GM12878 (cell line): ENCODE data around the gene MPHOSPH8. TPM values are rescaled to one million over a fixed set of nuclear protein-coding genes. Genes with fewer than 3 reads are reported as not detected.

Source experiments
- CHD4 ChIP-seq: fragments of 200-600 bp; sonication (generic); IDR thresholded peaks from 2 replicates; pipeline ENCODE4 v1.6.1; 2016; ENCODE audit warnings: mild to moderate bottlenecking
- EP300 ChIP-seq, 2 experiments: fragments of 150-350 bp in 1 of 2; IDR thresholded peaks; 2 replicates each; pipeline ENCODE4 v1.6.1; 2011 to 2012; ENCODE audit warnings: low read depth in 2 of 2, low read length in 2 of 2, borderline replicate concordance in 1 of 2, improper control_type of control experiment in 1 of 2, inconsistent platforms in 1 of 2; ENCODE audit not compliant: control insufficient read depth in 1 of 2
- GATAD2B ChIP-seq: fragments of 450-650 bp; conservative IDR thresholded peaks from 2 replicates; pipeline ENCODE4 v1.6.1; 2017; ENCODE audit warnings: low read depth, mild to moderate bottlenecking, moderate library complexity
- IRF4 ChIP-seq: IDR thresholded peaks from 2 replicates; pipeline ENCODE4 v1.6.1; 2011; ENCODE audit warnings: low read depth, low read length
- RAD21 ChIP-seq: IDR thresholded peaks from 2 replicates; pipeline ENCODE4 v1.6.1; 2011; ENCODE audit warnings: mild to moderate bottlenecking, low read depth, low read length, moderate library complexity; ENCODE audit not compliant: insufficient read depth
- SMAD1 ChIP-seq: fragments of 450-650 bp; IDR thresholded peaks from 2 replicates; pipeline ENCODE4 v1.6.1; 2018; ENCODE audit warnings: mild to moderate bottlenecking, low read depth; ENCODE audit not compliant: partially characterized antibody
- SP1 ChIP-seq: IDR thresholded peaks from one replicate; pipeline ENCODE4 v1.6.1; 2011; ENCODE audit warnings: low read depth, low read length
- TCF12 ChIP-seq: IDR thresholded peaks from 2 replicates; pipeline ENCODE4 v1.6.1; 2011; ENCODE audit warnings: low read depth, mild to moderate bottlenecking, low read length
- ZNF207 ChIP-seq: fragments of 450-650 bp; IDR thresholded peaks from 2 replicates; pipeline ENCODE4 v1.6.1; 2014; ENCODE audit warnings: antibody characterized with exemption, mild to moderate bottlenecking, borderline replicate concordance
- ZZZ3 ChIP-seq: IDR thresholded peaks from 2 replicates; pipeline ENCODE4 v1.6.1; 2011; ENCODE audit warnings: low read depth; ENCODE audit not compliant: control insufficient read depth, insufficient read length
- polyA plus RNA-seq, 11 experiments: library from polyadenylated mRNA; depleted of rRNA in 4 of 11; unstranded in 6 of 11; stranded (reverse) in 5 of 11; fragments of >200 nt; fragmentation: Nextera tagmentation in 4 of 11; fragmentation: Illumina TruSeq in 1 of 11; extraction: Ambion mirVana in 4 of 11; extraction: Trizol in 1 of 11; gene quantifications; 1 replicate in 1 of 11; 2 replicates in 10 of 11; pipeline versions ENCODE4 v1.2.1 to v1.2.3, GENCODE V29; 2011 to 2016; ENCODE audit warnings: inconsistent platforms in 2 of 11, missing spikeins in 2 of 11, low read depth in 1 of 11
- total RNA-seq, 4 experiments: library from RNA; depleted of rRNA in 3 of 4; stranded (reverse); fragments of >200 nt in 3 of 4; fragmentation: Illumina TruSeq in 1 of 4; extraction: Trizol in 1 of 4; gene quantifications; 2 replicates each; pipeline versions ENCODE4 v1.2.1 to v1.2.3, GENCODE V29; 2013 to 2021
- TF ChIP-seq, protein P1 (sequence below): fragments of 450-650 bp; IDR thresholded peaks from 2 replicates; pipeline ENCODE4 v1.6.1; 2017; ENCODE audit warnings: mild to moderate bottlenecking, moderate library complexity
- TF ChIP-seq, protein P2 (sequence below): IDR thresholded peaks from 2 replicates; pipeline ENCODE4 v1.6.1; 2011; ENCODE audit warnings: low read depth, low read length, improper control_type of control experiment, borderline replicate concordance
- TF ChIP-seq, protein P3 (sequence below): IDR thresholded peaks from 2 replicates; pipeline ENCODE4 v1.6.1; 2011; ENCODE audit warnings: borderline replicate concordance, low read depth, mild to moderate bottlenecking, moderate library complexity, low read length; ENCODE audit not compliant: insufficient read depth, poor library complexity, severe bottlenecking
- TF ChIP-seq, protein P4 (sequence below): fragments of 450-650 bp; IDR thresholded peaks from 2 replicates; pipeline ENCODE4 v1.6.1; 2017; ENCODE audit warnings: antibody characterized with exemption, mild to moderate bottlenecking, moderate library complexity
- TF ChIP-seq, protein P5 (sequence below): IDR thresholded peaks from 2 replicates; pipeline ENCODE4 v1.6.1; 2011; ENCODE audit warnings: low read depth, mild to moderate bottlenecking, low read length, moderate library complexity, borderline replicate concordance; ENCODE audit errors: extremely low read depth

The MPHOSPH8 gene
- total and polyA plus RNA-seq, 10 of the 15 experiments (the other 5 are each of a cell fraction or from before 2014, with no cell fraction given): 15.9 to 34.9 (median 26.9) TPM

DNA sequence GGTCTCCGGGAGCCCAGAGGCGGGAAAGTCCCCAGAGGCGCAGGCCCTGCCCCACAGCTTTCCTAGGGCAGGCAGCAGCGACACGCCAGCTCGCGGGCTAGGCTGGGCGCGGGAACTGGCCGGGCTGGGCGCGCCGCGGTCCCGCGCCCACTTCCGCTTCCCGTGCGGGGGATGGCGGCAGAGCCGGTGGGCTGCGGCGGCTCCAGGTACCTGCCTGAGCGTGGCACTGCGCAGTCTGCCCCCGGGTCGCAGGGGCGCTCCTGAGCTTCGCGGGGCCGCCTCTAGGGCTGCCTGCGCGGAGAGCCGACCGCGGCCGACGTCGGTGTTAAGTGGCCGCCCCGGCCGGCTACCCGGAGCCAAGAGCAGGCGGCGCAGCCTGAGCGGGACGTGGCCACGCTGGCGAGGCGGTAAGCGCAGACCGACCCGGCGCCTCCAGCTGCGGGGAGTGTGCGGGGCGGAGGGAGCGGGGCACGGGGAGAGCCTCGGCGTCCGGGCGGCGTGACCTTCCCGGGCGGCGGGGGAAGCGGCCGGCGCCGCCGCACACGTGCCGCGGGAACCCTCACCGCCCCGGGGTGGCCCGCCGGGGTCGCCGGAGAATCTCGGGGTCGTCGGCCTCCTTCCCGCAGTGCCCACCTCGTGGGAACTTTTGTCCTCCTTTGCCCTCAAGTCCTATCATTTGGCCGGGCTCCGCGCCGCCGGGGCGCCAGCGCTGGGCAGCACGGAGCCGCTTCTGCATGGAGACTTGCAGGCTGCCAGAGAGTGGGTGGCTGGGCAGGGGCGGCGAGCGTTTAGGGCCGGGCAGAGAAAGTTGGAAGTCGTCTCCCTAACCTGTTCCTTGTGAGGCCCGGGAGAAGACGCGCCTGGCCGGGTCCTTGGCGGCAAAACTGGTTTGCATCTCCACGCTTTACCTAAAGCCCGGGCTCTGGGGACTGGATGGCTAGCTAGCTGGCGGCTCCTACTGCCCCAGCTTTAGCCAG is 31.4 kb upstream of the MPHOSPH8 start (continued):
- TF ChIP-seq, protein P1, sequence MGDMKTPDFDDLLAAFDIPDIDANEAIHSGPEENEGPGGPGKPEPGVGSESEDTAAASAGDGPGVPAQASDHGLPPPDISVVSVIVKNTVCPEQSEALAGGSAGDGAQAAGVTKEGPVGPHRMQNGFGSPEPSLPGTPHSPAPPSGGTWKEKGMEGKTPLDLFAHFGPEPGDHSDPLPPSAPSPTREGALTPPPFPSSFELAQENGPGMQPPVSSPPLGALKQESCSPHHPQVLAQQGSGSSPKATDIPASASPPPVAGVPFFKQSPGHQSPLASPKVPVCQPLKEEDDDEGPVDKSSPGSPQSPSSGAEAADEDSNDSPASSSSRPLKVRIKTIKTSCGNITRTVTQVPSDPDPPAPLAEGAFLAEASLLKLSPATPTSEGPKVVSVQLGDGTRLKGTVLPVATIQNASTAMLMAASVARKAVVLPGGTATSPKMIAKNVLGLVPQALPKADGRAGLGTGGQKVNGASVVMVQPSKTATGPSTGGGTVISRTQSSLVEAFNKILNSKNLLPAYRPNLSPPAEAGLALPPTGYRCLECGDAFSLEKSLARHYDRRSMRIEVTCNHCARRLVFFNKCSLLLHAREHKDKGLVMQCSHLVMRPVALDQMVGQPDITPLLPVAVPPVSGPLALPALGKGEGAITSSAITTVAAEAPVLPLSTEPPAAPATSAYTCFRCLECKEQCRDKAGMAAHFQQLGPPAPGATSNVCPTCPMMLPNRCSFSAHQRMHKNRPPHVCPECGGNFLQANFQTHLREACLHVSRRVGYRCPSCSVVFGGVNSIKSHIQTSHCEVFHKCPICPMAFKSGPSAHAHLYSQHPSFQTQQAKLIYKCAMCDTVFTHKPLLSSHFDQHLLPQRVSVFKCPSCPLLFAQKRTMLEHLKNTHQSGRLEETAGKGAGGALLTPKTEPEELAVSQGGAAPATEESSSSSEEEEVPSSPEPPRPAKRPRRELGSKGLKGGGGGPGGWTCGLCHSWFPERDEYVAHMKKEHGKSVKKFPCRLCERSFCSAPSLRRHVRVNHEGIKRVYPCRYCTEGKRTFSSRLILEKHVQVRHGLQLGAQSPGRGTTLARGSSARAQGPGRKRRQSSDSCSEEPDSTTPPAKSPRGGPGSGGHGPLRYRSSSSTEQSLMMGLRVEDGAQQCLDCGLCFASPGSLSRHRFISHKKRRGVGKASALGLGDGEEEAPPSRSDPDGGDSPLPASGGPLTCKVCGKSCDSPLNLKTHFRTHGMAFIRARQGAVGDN: peak; percentile 56
- no peak for TF ChIP-seq EP300 (IDR thresholded peaks at IDR 0.05; ENCODE audit: borderline replicate concordance in 1 of 2, control insufficient read depth in 1 of 2, low read depth in 2 of 2, low read length in 2 of 2)
- TF ChIP-seq ZNF207: peak; percentile 45; the same call in 1 of the 2 replicates
- TF ChIP-seq SP1: peak; percentile 9
- no peak for TF ChIP-seq IRF4
- TF ChIP-seq, protein P2, sequence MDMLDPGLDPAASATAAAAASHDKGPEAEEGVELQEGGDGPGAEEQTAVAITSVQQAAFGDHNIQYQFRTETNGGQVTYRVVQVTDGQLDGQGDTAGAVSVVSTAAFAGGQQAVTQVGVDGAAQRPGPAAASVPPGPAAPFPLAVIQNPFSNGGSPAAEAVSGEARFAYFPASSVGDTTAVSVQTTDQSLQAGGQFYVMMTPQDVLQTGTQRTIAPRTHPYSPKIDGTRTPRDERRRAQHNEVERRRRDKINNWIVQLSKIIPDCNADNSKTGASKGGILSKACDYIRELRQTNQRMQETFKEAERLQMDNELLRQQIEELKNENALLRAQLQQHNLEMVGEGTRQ: no peak
- TF ChIP-seq TCF12: no peak
- TF ChIP-seq ZZZ3: no peak
- TF ChIP-seq, protein P3, sequence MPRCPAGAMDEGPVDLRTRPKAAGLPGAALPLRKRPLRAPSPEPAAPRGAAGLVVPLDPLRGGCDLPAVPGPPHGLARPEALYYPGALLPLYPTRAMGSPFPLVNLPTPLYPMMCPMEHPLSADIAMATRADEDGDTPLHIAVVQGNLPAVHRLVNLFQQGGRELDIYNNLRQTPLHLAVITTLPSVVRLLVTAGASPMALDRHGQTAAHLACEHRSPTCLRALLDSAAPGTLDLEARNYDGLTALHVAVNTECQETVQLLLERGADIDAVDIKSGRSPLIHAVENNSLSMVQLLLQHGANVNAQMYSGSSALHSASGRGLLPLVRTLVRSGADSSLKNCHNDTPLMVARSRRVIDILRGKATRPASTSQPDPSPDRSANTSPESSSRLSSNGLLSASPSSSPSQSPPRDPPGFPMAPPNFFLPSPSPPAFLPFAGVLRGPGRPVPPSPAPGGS: no peak
- TF ChIP-seq, protein P4, sequence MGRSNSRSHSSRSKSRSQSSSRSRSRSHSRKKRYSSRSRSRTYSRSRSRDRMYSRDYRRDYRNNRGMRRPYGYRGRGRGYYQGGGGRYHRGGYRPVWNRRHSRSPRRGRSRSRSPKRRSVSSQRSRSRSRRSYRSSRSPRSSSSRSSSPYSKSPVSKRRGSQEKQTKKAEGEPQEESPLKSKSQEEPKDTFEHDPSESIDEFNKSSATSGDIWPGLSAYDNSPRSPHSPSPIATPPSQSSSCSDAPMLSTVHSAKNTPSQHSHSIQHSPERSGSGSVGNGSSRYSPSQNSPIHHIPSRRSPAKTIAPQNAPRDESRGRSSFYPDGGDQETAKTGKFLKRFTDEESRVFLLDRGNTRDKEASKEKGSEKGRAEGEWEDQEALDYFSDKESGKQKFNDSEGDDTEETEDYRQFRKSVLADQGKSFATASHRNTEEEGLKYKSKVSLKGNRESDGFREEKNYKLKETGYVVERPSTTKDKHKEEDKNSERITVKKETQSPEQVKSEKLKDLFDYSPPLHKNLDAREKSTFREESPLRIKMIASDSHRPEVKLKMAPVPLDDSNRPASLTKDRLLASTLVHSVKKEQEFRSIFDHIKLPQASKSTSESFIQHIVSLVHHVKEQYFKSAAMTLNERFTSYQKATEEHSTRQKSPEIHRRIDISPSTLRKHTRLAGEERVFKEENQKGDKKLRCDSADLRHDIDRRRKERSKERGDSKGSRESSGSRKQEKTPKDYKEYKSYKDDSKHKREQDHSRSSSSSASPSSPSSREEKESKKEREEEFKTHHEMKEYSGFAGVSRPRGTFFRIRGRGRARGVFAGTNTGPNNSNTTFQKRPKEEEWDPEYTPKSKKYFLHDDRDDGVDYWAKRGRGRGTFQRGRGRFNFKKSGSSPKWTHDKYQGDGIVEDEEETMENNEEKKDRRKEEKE: no peak
- TF ChIP-seq, protein P5, sequence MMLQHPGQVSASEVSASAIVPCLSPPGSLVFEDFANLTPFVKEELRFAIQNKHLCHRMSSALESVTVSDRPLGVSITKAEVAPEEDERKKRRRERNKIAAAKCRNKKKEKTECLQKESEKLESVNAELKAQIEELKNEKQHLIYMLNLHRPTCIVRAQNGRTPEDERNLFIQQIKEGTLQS: no peak
- TF ChIP-seq CHD4: no peak
- TF ChIP-seq SMAD1: no peak
- TF ChIP-seq RAD21: no peak
- peak; percentile 90 for TF ChIP-seq GATAD2B
